GM21381 (cell line): ENCODE measurements around the gene INPP4A.

Experiments
- ATAC-seq: cut with Tn5 transposase; IDR thresholded peaks from one replicate; pipeline ENCODE4 v1.9.1; 2021; ENCODE audit warnings: mild to moderate bottlenecking, moderate library complexity; ENCODE audit not compliant: unreplicated experiment

INPP4A gene

GRCh38 chr2:98489486-98489885 lies 44.8 kb downstream of the INPP4A start:
- no peak for ATAC-seq

GRCh38 chr2:98489971-98490962 lies 45.6 kb downstream of the INPP4A start:
- no peak for ATAC-seq

- no peak for ATAC-seq
Measured at GRCh38 chr2:98492441-98492840, 47.8 kb downstream of the INPP4A start.

GRCh38 chr2:98494699-98495098 lies 50.0 kb downstream of the INPP4A start:
- no peak for ATAC-seq

- ATAC-seq = no peak
Measured at GRCh38 chr2:98496750-98497493, 52.3 kb downstream of the INPP4A start.

GRCh38 chr2:98498703-98499440 lies 54.2 kb downstream of the INPP4A start:
- no peak for ATAC-seq

GRCh38 chr2:98500561-98500960 lies 55.9 kb downstream of the INPP4A start:
- no peak for ATAC-seq

GRCh38 chr2:98501223-98501622 lies 56.6 kb downstream of the INPP4A start:
- ATAC-seq = no peak

GRCh38 chr2:98501876-98502275 lies 57.2 kb downstream of the INPP4A start:
- no peak for ATAC-seq

- no peak for ATAC-seq
Measured at GRCh38 chr2:98502556-98503335, 58.1 kb downstream of the INPP4A start.

GRCh38 chr2:98503481-98504105 lies 58.9 kb downstream of the INPP4A start:
- ATAC-seq = no peak

GRCh38 chr2:98504381-98505109 lies 59.9 kb downstream of the INPP4A start:
- ATAC-seq = no peak

GRCh38 chr2:98505311-98505808 lies 60.7 kb downstream of the INPP4A start:
- ATAC-seq = no peak

GRCh38 chr2:98505971-98506664 lies 61.5 kb downstream of the INPP4A start:
- ATAC-seq = no peak

- ATAC-seq = no peak
Measured at GRCh38 chr2:98506881-98507280, 62.2 kb downstream of the INPP4A start.

GRCh38 chr2:98507461-98507860 lies 62.8 kb downstream of the INPP4A start:
- no peak for ATAC-seq

- ATAC-seq = no peak
Measured at GRCh38 chr2:98507891-98508708, 63.4 kb downstream of the INPP4A start.

- ATAC-seq = no peak
Measured at GRCh38 chr2:98508709-98509066, 64.0 kb downstream of the INPP4A start.
